Kidney (tissue), 14 donors: Measurements from ENCODE around the gene FAM118A. TPM values are rescaled to one million over a fixed set of nuclear protein-coding genes. Genes with fewer than 3 reads are reported as not detected.

Experiments used
- DNase-seq, 5 donors: peaks; one replicate each; pipeline ENCODE4 v3.0.0-alpha.2; 2013 to 2020
- FAIRE-seq: peaks from 2 replicates; lab custom pipeline; 2012; peaks lifted over from hg19 to GRCh38; lab: Jason Lieb, UNC
- H3K27ac ChIP-seq, 2 donors: one replicate each; pipeline ENCODE4 v1.7.0; 2013; ENCODE audit warnings: low read depth in 2 of 2, low read length in 2 of 2, inconsistent platforms in 1 of 2
- H3K27me3 ChIP-seq: one replicate; pipeline ENCODE4 v1.7.1; 2013; ENCODE audit warnings: low read length, inconsistent platforms; ENCODE audit not compliant: control insufficient read depth, insufficient read depth
- H3K36me3 ChIP-seq, 3 donors: one replicate each; pipeline versions ENCODE4 v1.7.0 to v1.7.1; 2013; ENCODE audit warnings: low read length in 3 of 3, control low read depth in 1 of 3, inconsistent platforms in 1 of 3; ENCODE audit not compliant: insufficient read depth in 3 of 3, control insufficient read depth in 2 of 3
- H3K4me1 ChIP-seq, 3 donors: one replicate each; pipeline versions ENCODE4 v1.7.0 to v1.7.1; 2013; ENCODE audit warnings: low read length in 3 of 3, inconsistent platforms in 1 of 3, low read depth in 1 of 3; ENCODE audit not compliant: control insufficient read depth in 2 of 3, insufficient read depth in 2 of 3
- H3K4me3 ChIP-seq, 3 donors: one replicate each; pipeline versions ENCODE4 v1.7.0 to v1.8.1; 2013; ENCODE audit warnings: low read length in 3 of 3, control low read depth in 1 of 3, inconsistent platforms in 1 of 3
- H3K9ac ChIP-seq, 3 donors: one replicate each; pipeline versions ENCODE4 v1.7.0 to v1.7.1; 2013; ENCODE audit warnings: low read length in 3 of 3, control low read depth in 1 of 3, inconsistent platforms in 1 of 3
- H3K9me3 ChIP-seq, 3 donors: one replicate each; pipeline versions ENCODE4 v1.7.0 to v1.7.1; 2013; ENCODE audit warnings: low read length in 3 of 3, control low read depth in 1 of 3, inconsistent platforms in 1 of 3; ENCODE audit not compliant: control insufficient read depth in 2 of 3, insufficient read depth in 1 of 3
- CTCF ChIP-seq: IDR thresholded peaks from 3 replicates; pipeline ENCODE4 v1.5.1; 2012; ENCODE audit warnings: mild to moderate bottlenecking, moderate library complexity, borderline replicate concordance; ENCODE audit not compliant: insufficient read depth; ENCODE audit errors: extremely low read depth
- intact Hi-C: fragments of 100-400 bp; cut with DNase I; formaldehyde crosslinking; loops from one replicate; pipeline ENCODE4 v1.11.1; 2022
- polyA plus RNA-seq: library from polyadenylated mRNA; stranded (reverse); fragments of 350-450 nt; fragmentation: Illumina TruSeq; extraction: RNeasy Lipid Tissue Mini Kit (QIAGEN cat#74804); gene quantifications from one replicate; pipeline ENCODE4 v1.2.3, GENCODE V29; 2014; ENCODE audit warnings: low read depth, low replicate concordance; ENCODE audit not compliant: insufficient read depth
- total RNA-seq: library from RNA; stranded (reverse); fragmentation: NEBNext Ultra II Directional; extraction: Animal tissue kit (Norgen Biotek cat#: 25700); gene quantifications from one replicate; pipeline ENCODE4 v1.2.1, GENCODE V29; 2021
- donor health status: control.
- donor health status: control.
- donor health status: control.
- donor health status: control.
- donor health status: control.
- donor health status: DM: yes; HTN: yes; CAD: no.
- donor health status: Normal renal cell carcinoma (clear cell type).

FAM118A gene
- total and polyA plus RNA-seq, 2 donors from 2014 or later: 5.7 to 13.0 TPM

GRCh38 chr22:45318168-45318557 is 8.4 kb downstream of the FAM118A start:
- no peak for FAIRE-seq
- peak overlapping the region in 1 of 3 donors; percentile 2 for H3K9ac ChIP-seq
- no peaks in the 10 kb centered on the region for H3K27me3 ChIP-seq
- intact Hi-C loops: no loop called here
- no peak for TF ChIP-seq CTCF
- peak; percentile 69 to 92 (median 81) for DNase-seq
- H3K36me3 ChIP-seq: peaks cover 0 to 6% (median 1%) of the 10 kb centered on the region in 3 donors
- peaks cover 0 to 2% (median 0%) of the 10 kb centered on the region in 3 donors for H3K4me1 ChIP-seq
- peak overlapping the region; percentile 65 to 78 for H3K27ac ChIP-seq
- no peaks in the 10 kb centered on the region for H3K9me3 ChIP-seq
- H3K4me3 ChIP-seq: no peak overlapping the region

GRCh38 chr22:45318558-45319323 is 9.0 kb downstream of the FAM118A start:
- FAIRE-seq (no peak), DNase-seq (peak in 1 of 5 donors; percentile 31)
- Histone ChIP-seq H3K4me3 (no peak overlapping the region), H3K27ac (peak overlapping the region; percentile 12 to 78), H3K36me3 (peaks cover 0 to 12% (median 7%) of the 10 kb centered on the region in 3 donors), H3K9ac (peak overlapping the region in 1 of 3 donors; percentile 2), H3K9me3 (no peaks in the 10 kb centered on the region), H3K4me1 (peaks cover 0 to 2% (median 0%) of the 10 kb centered on the region in 3 donors), H3K27me3 (no peaks in the 10 kb centered on the region)
- TF ChIP-seq CTCF: no peak
- intact Hi-C loops: no loop called here

- Histone ChIP-seq H3K4me3 (no peak overlapping the region), H3K9ac (no peak overlapping the region), H3K4me1 (peaks cover 0 to 2% (median 0%) of the 10 kb centered on the region in 3 donors), H3K36me3 (peaks cover 0 to 15% (median 7%) of the 10 kb centered on the region in 3 donors), H3K27me3 (no peaks in the 10 kb centered on the region), H3K9me3 (no peaks in the 10 kb centered on the region), H3K27ac (no peak overlapping the region)
- DNase-seq (no peak), FAIRE-seq (no peak)
- intact Hi-C loops: no loop called here
- TF ChIP-seq CTCF: no peak
Observed at GRCh38 chr22:45319324-45319685, 9.6 kb downstream of the FAM118A start.
